ENCODE measurements around the gene SETBP1. TPM values are rescaled to one million over a fixed set of nuclear protein-coding genes. Genes with fewer than 3 reads are reported as not detected.
A peak's percentile ranks its signal among the peaks of the same experiment; 100 is the strongest.

SETBP1 gene
- total RNA-seq, 1 donor from 2014 or later: 83.3 TPM

DNA sequence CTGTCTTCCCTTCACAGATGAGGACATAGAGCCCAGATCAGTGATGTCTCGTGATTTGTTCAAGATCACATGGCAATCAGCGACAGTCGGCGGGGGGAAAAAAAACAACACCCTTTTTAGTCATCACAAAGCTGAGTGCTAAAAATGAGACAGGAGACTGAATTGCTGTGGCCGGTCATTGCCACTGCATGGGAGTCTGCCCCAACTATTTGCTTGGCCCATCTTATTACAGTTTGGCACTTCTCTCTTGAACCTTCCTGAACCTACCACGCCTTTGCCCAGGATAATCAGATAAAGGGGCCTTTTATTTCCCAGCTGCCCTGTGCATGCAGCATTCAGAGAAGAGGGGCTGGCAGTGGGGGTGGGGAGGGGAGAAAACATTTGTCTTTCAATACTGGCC, 42.7 kb downstream of the SETBP1 start:
- H3K4me3 Mint-ChIP-seq (ENCODE audit: unreplicated experiment): peak overlapping the region; percentile 69
- TF ChIP-seq, protein P1, sequence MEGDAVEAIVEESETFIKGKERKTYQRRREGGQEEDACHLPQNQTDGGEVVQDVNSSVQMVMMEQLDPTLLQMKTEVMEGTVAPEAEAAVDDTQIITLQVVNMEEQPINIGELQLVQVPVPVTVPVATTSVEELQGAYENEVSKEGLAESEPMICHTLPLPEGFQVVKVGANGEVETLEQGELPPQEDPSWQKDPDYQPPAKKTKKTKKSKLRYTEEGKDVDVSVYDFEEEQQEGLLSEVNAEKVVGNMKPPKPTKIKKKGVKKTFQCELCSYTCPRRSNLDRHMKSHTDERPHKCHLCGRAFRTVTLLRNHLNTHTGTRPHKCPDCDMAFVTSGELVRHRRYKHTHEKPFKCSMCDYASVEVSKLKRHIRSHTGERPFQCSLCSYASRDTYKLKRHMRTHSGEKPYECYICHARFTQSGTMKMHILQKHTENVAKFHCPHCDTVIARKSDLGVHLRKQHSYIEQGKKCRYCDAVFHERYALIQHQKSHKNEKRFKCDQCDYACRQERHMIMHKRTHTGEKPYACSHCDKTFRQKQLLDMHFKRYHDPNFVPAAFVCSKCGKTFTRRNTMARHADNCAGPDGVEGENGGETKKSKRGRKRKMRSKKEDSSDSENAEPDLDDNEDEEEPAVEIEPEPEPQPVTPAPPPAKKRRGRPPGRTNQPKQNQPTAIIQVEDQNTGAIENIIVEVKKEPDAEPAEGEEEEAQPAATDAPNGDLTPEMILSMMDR (IDR thresholded peaks at IDR 0.05; ENCODE audit: partially characterized antibody, unreplicated experiment): no peak
- H3K27me3 Mint-ChIP-seq (ENCODE audit: unreplicated experiment): peaks cover 14% of the 10 kb centered on the region
- H3K9me3 Mint-ChIP-seq (ENCODE audit: unreplicated experiment): peaks cover 16% of the 10 kb centered on the region
- H3K36me3 Mint-ChIP-seq (ENCODE audit: unreplicated experiment): no peaks in the 10 kb centered on the region
- peaks cover 57% of the 10 kb centered on the region for H3K4me1 Mint-ChIP-seq (ENCODE audit: low read depth, unreplicated experiment)
- DNase-seq: no peak
- H3K27ac Mint-ChIP-seq (ENCODE audit: unreplicated experiment): peak overlapping the region; percentile 83

DNA sequence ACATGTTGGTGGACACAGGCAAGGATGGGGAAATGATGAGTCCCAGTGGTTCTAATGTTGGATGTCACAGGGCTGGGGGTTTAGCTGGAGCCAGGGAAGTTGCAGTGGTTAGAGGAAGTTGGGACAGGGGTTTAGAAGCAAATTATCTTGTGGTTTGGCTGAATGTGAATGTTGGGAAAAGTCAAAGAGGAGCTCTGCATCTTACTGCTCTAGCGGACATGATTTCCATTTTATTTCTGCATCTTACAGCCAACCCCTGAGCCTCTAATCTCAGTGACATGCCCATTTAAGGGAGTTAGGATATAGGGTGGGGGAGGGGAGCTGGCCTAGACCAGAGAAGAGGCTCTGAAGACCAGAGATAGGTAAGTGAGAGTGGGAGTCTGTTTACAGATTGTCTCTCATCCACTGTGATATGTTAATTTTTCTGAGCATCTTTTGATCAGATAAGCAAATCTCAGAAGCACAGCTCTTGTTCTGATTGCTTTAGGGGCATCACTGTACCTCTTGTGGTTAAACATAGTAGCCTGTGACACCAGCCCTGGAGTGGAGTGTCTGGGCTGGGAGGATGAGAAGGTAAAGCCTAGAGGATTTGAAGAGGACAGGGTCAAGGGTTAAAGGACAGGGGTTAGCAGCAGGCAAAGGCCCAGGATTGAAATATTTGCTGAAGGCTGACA, 43.6 kb downstream of the SETBP1 start:
- no peak for DNase-seq
- Mint-ChIP-seq H3K27ac (ENCODE audit: unreplicated experiment) (peak overlapping the region; percentile 83), H3K4me1 (ENCODE audit: low read depth, unreplicated experiment) (peaks cover 54% of the 10 kb centered on the region), H3K4me3 (ENCODE audit: unreplicated experiment) (peak overlapping the region; percentile 69), H3K27me3 (ENCODE audit: unreplicated experiment) (peaks cover 10% of the 10 kb centered on the region), H3K36me3 (ENCODE audit: unreplicated experiment) (no peaks in the 10 kb centered on the region), H3K9me3 (ENCODE audit: unreplicated experiment) (peaks cover 13% of the 10 kb centered on the region)
- TF ChIP-seq, protein P1 (IDR thresholded peaks at IDR 0.05; ENCODE audit: partially characterized antibody, unreplicated experiment): no peak

DNA sequence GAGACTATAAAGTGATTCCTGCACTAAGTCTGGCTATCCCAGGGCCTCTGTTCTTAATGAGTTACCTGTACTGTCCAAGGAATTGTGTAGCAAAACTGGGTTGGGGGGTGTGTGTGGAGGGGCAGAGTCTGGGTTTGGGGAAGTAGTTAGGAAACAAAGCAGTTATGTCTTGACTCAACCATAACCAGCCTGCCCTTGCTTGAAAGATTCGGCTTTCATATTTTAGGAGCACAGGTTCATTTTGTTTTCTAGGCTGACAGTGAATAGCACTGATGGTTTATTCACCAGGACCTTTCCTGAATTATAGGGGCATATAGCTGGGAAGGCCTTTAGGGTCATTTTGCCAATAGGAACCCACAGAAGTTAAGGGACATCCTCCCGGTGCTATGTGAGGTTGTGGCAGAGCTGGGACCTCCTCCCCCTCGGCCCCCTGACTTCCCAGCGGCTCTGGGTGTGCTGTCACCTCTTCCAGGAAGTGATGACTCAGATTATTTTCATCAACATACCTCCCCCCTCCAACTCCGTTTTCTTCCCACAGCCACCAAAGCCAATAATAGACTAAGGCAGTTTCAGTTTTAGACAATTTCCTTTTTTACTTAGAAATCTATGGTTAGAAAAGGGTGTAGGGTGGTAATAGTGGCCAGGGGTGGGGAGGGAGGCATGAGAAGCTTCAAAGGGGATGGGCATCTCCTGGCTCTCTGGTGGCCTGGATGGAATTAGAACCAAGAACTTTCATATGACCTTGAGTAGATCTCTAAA, 44.8 kb downstream of the SETBP1 start:
- Mint-ChIP-seq H3K9me3 (ENCODE audit: unreplicated experiment) (peaks cover 5% of the 10 kb centered on the region), H3K4me1 (ENCODE audit: low read depth, unreplicated experiment) (peaks cover 52% of the 10 kb centered on the region), H3K27ac (ENCODE audit: unreplicated experiment) (no peak overlapping the region), H3K27me3 (ENCODE audit: unreplicated experiment) (no peaks in the 10 kb centered on the region), H3K4me3 (ENCODE audit: unreplicated experiment) (no peak overlapping the region), H3K36me3 (ENCODE audit: unreplicated experiment) (no peaks in the 10 kb centered on the region)
- TF ChIP-seq, protein P1 (IDR thresholded peaks at IDR 0.05; ENCODE audit: partially characterized antibody, unreplicated experiment): no peak
- DNase-seq: no peak

DNA sequence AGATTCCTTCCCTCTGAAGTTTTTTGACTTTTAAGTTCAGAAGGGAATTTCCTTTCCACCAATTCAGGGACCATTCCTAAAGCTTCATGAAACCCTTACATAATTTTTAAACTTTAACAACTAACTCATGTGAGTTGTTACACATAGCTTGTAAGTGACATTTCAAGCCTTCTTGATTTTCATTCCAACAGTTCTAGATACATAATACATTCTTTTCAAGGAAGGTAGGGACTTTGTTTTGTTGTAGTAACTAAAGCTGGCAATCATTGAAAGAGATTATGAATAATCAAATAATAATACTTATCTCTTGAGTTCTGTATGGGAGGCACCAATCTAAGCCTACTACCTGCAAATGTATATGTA, 45.4 kb downstream of the SETBP1 start:
- TF ChIP-seq, protein P1 (IDR thresholded peaks at IDR 0.05; ENCODE audit: partially characterized antibody, unreplicated experiment): no peak
- peaks cover 56% of the 10 kb centered on the region for H3K4me1 Mint-ChIP-seq (ENCODE audit: low read depth, unreplicated experiment)
- H3K36me3 Mint-ChIP-seq (ENCODE audit: unreplicated experiment): no peaks in the 10 kb centered on the region
- H3K9me3 Mint-ChIP-seq (ENCODE audit: unreplicated experiment): peaks cover 6% of the 10 kb centered on the region
- DNase-seq: no peak
- H3K27me3 Mint-ChIP-seq (ENCODE audit: unreplicated experiment): no peaks in the 10 kb centered on the region
- no peak overlapping the region for H3K4me3 Mint-ChIP-seq (ENCODE audit: unreplicated experiment)
- no peak overlapping the region for H3K27ac Mint-ChIP-seq (ENCODE audit: unreplicated experiment)

DNA sequence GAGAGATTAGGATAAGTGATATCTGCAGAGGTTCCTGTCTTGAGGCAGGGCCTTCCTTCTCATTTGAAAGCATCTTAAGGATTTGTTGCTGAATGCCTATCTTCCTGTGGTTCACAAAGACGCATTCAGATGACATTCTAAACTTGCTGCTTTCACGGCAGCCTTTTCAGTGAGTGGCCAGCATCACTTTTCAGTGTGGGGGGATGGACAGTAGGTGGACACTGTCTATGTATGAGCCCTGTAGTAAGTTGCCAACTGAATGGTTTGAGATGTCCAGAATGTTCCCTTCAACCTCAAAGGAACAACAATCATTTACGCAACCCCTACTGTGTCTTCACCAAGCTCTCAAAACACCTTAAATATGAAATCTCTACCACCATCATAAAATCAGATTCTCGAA, 46.6 kb downstream of the SETBP1 start:
- no peaks in the 10 kb centered on the region for H3K36me3 Mint-ChIP-seq (ENCODE audit: unreplicated experiment)
- TF ChIP-seq, protein P1 (IDR thresholded peaks at IDR 0.05; ENCODE audit: partially characterized antibody, unreplicated experiment): no peak
- no peak overlapping the region for H3K27ac Mint-ChIP-seq (ENCODE audit: unreplicated experiment)
- H3K9me3 Mint-ChIP-seq (ENCODE audit: unreplicated experiment): peaks cover 11% of the 10 kb centered on the region
- DNase-seq: no peak
- H3K27me3 Mint-ChIP-seq (ENCODE audit: unreplicated experiment): no peaks in the 10 kb centered on the region
- no peak overlapping the region for H3K4me3 Mint-ChIP-seq (ENCODE audit: unreplicated experiment)
- H3K4me1 Mint-ChIP-seq (ENCODE audit: low read depth, unreplicated experiment): peaks cover 63% of the 10 kb centered on the region

Data from glutamatergic neuron (in vitro differentiated cells).